ENCODE results near the gene NOTCH4.

Gene NOTCH4

DNA sequence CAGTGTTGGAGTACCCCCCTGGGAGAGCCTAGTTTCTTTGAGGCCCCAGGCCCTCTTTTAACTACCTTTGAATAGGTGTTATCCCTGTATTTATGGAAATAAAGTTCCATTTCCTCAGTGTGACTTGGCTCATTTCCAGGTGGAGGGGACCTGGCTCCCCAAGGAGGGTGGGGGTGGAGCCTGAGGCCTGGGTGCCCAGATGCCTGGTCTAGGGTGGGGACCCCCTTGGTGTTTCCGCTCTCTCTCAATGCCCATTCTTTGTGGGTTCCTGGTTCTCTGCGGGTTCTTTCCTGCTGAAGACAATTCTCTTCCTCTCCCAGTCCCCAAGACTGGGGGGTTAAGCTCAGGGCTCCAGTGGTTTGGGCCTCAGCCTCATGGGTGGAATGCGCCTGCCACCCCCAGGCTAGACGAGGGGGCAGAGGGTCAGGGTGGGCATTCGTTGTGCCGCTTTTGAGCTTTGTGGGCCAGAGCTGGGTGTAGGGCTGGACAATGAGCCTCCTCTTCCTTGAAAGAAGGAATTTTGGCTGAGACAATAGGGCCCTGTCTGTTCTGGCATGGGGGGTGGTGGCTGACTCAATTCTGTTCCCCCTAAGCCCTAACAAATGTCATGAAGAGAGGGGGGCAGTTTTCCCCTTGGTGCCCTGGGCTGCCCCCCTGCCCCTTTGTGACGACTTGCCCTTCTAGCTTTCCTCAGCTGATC, 60.2 kb downstream of the NOTCH4 start:
- Histone ChIP-seq H3K14ac (ENCODE audit: low read length) (no peak overlapping the region), H3K4me3 (ENCODE audit: low read length in 2 of 2) (no peak overlapping the region), H2AFZ (ENCODE audit: low read length) (no peak overlapping the region), H2BK5ac (ENCODE audit: low read length) (no peak overlapping the region), H3K36me3 (replicated peaks in 1 of 2; ENCODE audit: control insufficient read depth in 2 of 2, insufficient read depth in 2 of 2, low read length in 2 of 2) (peaks cover 15 to 66% of the 10 kb centered on the region in 2 donors), H2AK5ac (ENCODE audit: low read depth, low read length) (peak overlapping the region; percentile 51), H3K4ac (ENCODE audit: low read length) (no peak overlapping the region), H3K9me3 (replicated peaks in 1 of 2; ENCODE audit: control insufficient read depth in 2 of 2, insufficient read depth in 1 of 2, low read depth in 1 of 2, low read length in 2 of 2) (no peaks in the 10 kb centered on the region), H2BK12ac (ENCODE audit: low read length) (no peak overlapping the region), H3K79me1 (ENCODE audit: low read depth, low read length) (peaks cover 1% of the 10 kb centered on the region), H2BK15ac (ENCODE audit: low read length) (peak overlapping the region; percentile 59), H2BK120ac (ENCODE audit: low read depth, low read length) (no peak overlapping the region), H4K8ac (ENCODE audit: low read depth, low read length) (no peak overlapping the region), H4K91ac (ENCODE audit: low read depth, low read length, poor library complexity) (no peak overlapping the region), H3K27me3 (ENCODE audit: control insufficient read depth in 3 of 3, insufficient read depth in 3 of 3, low read depth in 1 of 3, low read length in 3 of 3) (no peaks in the 10 kb centered on the region), H3K27ac (replicated peaks; ENCODE audit: low read length) (peak overlapping the region; percentile 81), H3K18ac (ENCODE audit: low read length) (peak overlapping the region; percentile 78), H3K4me1 (ENCODE audit: control insufficient read depth in 2 of 2, insufficient read depth in 1 of 2, low read depth in 1 of 2, low read length in 2 of 2) (peaks cover 0 to 30% of the 10 kb centered on the region in 2 donors), H3K23ac (ENCODE audit: low read depth, low read length, poor library complexity) (no peak overlapping the region), H3K4me2 (ENCODE audit: insufficient read depth, low read length, poor library complexity, severe bottlenecking) (peak overlapping the region; percentile 43), H3K9ac (ENCODE audit: low read depth, low read length, poor library complexity) (no peak overlapping the region)
- DNase-seq (ENCODE audit: low spot score), result no peak
- no CpG with 5 or more reads among the region's 7 CpGs for WGBS, 2 donors (ENCODE audit: extremely low coverage in 2 of 2, insufficient read length in 2 of 2, insufficient replicate concordance in 1 of 2)

DNA sequence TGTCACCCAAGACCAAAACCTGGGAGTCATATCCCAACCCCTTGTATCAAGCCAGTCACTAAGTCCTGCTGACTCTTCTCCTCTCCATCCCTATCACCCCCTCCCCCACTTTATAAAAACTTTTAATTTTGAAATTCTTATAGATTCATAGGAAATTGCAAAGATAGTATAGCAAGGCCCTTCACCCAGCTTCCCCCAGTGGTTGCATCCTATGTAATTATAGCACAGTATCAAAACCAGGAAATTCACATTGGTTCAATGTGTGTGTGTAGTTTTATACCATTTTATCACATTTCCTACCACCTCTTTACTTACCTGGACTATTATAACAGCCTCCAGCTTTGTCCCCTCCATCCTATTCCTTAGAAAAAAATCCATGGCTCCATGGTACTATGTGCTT, 65.8 kb downstream of the NOTCH4 start:
- H3K79me1 ChIP-seq (ENCODE audit: low read depth, low read length), result peaks cover 19% of the 10 kb centered on the region
- no peak overlapping the region for H3K27ac ChIP-seq (replicated peaks; ENCODE audit: low read length)
- H2AFZ ChIP-seq (ENCODE audit: low read length), result no peak overlapping the region
- H3K9ac ChIP-seq (ENCODE audit: low read depth, low read length, poor library complexity), result no peak overlapping the region
- H2BK15ac ChIP-seq (ENCODE audit: low read length), result no peak overlapping the region
- no peak overlapping the region for H2BK12ac ChIP-seq (ENCODE audit: low read length)
- no peak for DNase-seq (ENCODE audit: low spot score)
- no peak overlapping the region for H3K14ac ChIP-seq (ENCODE audit: low read length)
- H3K23ac ChIP-seq (ENCODE audit: low read depth, low read length, poor library complexity), result no peak overlapping the region
- H3K4ac ChIP-seq (ENCODE audit: low read length), result no peak overlapping the region
- no peak overlapping the region for H3K18ac ChIP-seq (ENCODE audit: low read length)
- H2AK5ac ChIP-seq (ENCODE audit: low read depth, low read length), result no peak overlapping the region
- H3K9me3 ChIP-seq (replicated peaks in 1 of 2; ENCODE audit: control insufficient read depth in 2 of 2, insufficient read depth in 1 of 2, low read depth in 1 of 2, low read length in 2 of 2), result no peaks in the 10 kb centered on the region
- H3K27me3 ChIP-seq (ENCODE audit: control insufficient read depth in 3 of 3, insufficient read depth in 3 of 3, low read depth in 1 of 3, low read length in 3 of 3), result no peaks in the 10 kb centered on the region
- no peak overlapping the region for H3K4me2 ChIP-seq (ENCODE audit: insufficient read depth, low read length, poor library complexity, severe bottlenecking)
- no peak overlapping the region for H3K4me3 ChIP-seq (ENCODE audit: low read length in 2 of 2)
- H4K91ac ChIP-seq (ENCODE audit: low read depth, low read length, poor library complexity), result no peak overlapping the region
- no peak overlapping the region for H2BK120ac ChIP-seq (ENCODE audit: low read depth, low read length)
- no peak overlapping the region for H2BK5ac ChIP-seq (ENCODE audit: low read length)
- no peak overlapping the region for H4K8ac ChIP-seq (ENCODE audit: low read depth, low read length)
- H3K4me1 ChIP-seq (ENCODE audit: control insufficient read depth in 2 of 2, insufficient read depth in 1 of 2, low read depth in 1 of 2, low read length in 2 of 2), result peaks cover 7% of the 10 kb centered on the region in 2 donors
- H3K36me3 ChIP-seq (replicated peaks in 1 of 2; ENCODE audit: control insufficient read depth in 2 of 2, insufficient read depth in 2 of 2, low read length in 2 of 2), result peaks cover 27 to 55% of the 10 kb centered on the region in 2 donors

DNA sequence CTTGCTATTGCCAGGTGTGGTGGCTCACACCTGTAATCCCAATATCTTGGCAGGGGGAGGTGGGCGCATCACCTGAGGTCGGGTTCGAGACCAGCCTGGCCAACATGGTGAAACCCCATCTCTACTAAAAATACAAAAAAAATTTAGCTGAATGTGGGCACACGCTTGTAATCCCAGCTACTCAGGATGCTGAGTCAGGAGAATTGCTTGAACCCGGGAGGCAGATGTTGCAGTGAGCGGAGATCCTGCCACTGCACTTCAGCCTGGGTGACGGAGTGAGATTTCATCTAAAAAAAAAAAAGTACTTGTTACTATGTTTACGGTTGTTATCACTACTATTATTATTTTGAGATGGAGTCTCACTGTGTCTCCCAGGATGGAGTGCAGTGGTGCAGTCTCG, 67.0 kb downstream of the NOTCH4 start:
- no peak overlapping the region for H2BK120ac ChIP-seq (ENCODE audit: low read depth, low read length)
- peaks cover 19% of the 10 kb centered on the region for H3K79me1 ChIP-seq (ENCODE audit: low read depth, low read length)
- no peak overlapping the region for H2BK5ac ChIP-seq (ENCODE audit: low read length)
- no peak overlapping the region for H2AK5ac ChIP-seq (ENCODE audit: low read depth, low read length)
- H4K8ac ChIP-seq (ENCODE audit: low read depth, low read length), result no peak overlapping the region
- H4K91ac ChIP-seq (ENCODE audit: low read depth, low read length, poor library complexity), result no peak overlapping the region
- H3K4me3 ChIP-seq (ENCODE audit: low read length in 2 of 2), result no peak overlapping the region
- peaks cover 25 to 48% of the 10 kb centered on the region in 2 donors for H3K36me3 ChIP-seq (replicated peaks in 1 of 2; ENCODE audit: control insufficient read depth in 2 of 2, insufficient read depth in 2 of 2, low read length in 2 of 2)
- no peak overlapping the region for H3K18ac ChIP-seq (ENCODE audit: low read length)
- H2BK15ac ChIP-seq (ENCODE audit: low read length), result no peak overlapping the region
- H3K9me3 ChIP-seq (replicated peaks in 1 of 2; ENCODE audit: control insufficient read depth in 2 of 2, insufficient read depth in 1 of 2, low read depth in 1 of 2, low read length in 2 of 2), result no peaks in the 10 kb centered on the region
- no peak overlapping the region for H3K27ac ChIP-seq (replicated peaks; ENCODE audit: low read length)
- no peak overlapping the region for H3K4ac ChIP-seq (ENCODE audit: low read length)
- no peak for DNase-seq (ENCODE audit: low spot score)
- no peak overlapping the region for H3K9ac ChIP-seq (ENCODE audit: low read depth, low read length, poor library complexity)
- peaks cover 15 to 16% of the 10 kb centered on the region in 2 donors for H3K4me1 ChIP-seq (ENCODE audit: control insufficient read depth in 2 of 2, insufficient read depth in 1 of 2, low read depth in 1 of 2, low read length in 2 of 2)
- no peak overlapping the region for H2BK12ac ChIP-seq (ENCODE audit: low read length)
- no peak overlapping the region for H3K14ac ChIP-seq (ENCODE audit: low read length)
- no peak overlapping the region for H3K23ac ChIP-seq (ENCODE audit: low read depth, low read length, poor library complexity)
- H3K4me2 ChIP-seq (ENCODE audit: insufficient read depth, low read length, poor library complexity, severe bottlenecking), result no peak overlapping the region
- H2AFZ ChIP-seq (ENCODE audit: low read length), result no peak overlapping the region
- no CpG with 5 or more reads among the region's 9 CpGs for WGBS, 2 donors (ENCODE audit: extremely low coverage in 2 of 2, insufficient read length in 2 of 2, insufficient replicate concordance in 1 of 2)
- H3K27me3 ChIP-seq (ENCODE audit: control insufficient read depth in 3 of 3, insufficient read depth in 3 of 3, low read depth in 1 of 3, low read length in 3 of 3), result peaks cover 0 to 6% (median 0%) of the 10 kb centered on the region in 3 experiments

DNA sequence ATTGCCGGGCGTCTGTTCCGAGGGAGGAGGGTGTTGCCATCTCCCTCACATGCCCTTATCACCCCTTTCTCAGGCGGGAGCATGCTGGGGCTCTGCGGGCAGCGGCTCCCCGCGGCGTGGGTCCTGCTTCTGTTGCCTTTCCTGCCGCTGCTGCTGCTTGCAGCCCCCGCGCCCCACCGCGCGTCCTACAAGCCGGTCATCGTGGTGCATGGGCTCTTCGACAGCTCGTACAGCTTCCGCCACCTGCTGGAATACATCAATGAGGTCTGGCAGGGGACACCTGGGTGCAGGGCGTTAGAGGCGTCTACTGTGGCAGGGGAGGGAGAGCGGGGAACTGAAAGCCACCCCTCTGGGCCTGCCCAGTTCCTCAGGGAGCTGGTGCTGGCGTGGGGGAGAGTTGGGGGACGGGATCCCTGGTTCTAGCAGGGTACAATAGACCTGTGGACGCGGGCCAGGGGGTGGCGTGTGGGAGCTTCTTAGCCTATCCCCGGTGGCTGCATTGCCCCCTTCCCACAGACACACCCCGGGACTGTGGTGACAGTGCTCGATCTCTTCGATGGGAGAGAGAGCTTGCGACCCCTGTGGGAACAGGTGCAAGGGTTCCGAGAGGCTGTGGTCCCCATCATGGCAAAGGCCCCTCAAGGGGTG, 69.2 kb downstream of the NOTCH4 start:
- Histone ChIP-seq H3K9me3 (replicated peaks in 1 of 2; ENCODE audit: control insufficient read depth in 2 of 2, insufficient read depth in 1 of 2, low read depth in 1 of 2, low read length in 2 of 2) (no peaks in the 10 kb centered on the region), H4K91ac (ENCODE audit: low read depth, low read length, poor library complexity) (no peak overlapping the region), H3K9ac (ENCODE audit: low read depth, low read length, poor library complexity) (peak overlapping the region; percentile 95), H2BK12ac (ENCODE audit: low read length) (no peak overlapping the region), H3K27ac (replicated peaks; ENCODE audit: low read length) (peak overlapping the region; percentile 89), H3K4ac (ENCODE audit: low read length) (peak overlapping the region; percentile 26), H2BK120ac (ENCODE audit: low read depth, low read length) (peak overlapping the region; percentile 62), H4K8ac (ENCODE audit: low read depth, low read length) (no peak overlapping the region), H2BK15ac (ENCODE audit: low read length) (peak overlapping the region; percentile 55), H3K79me1 (ENCODE audit: low read depth, low read length) (peaks cover 19% of the 10 kb centered on the region), H3K23ac (ENCODE audit: low read depth, low read length, poor library complexity) (peak overlapping the region; percentile 87), H3K36me3 (replicated peaks in 1 of 2; ENCODE audit: control insufficient read depth in 2 of 2, insufficient read depth in 2 of 2, low read length in 2 of 2) (peaks cover 25 to 44% of the 10 kb centered on the region in 2 donors), H3K14ac (ENCODE audit: low read length) (peak overlapping the region; percentile 86), H3K4me3 (ENCODE audit: low read length in 2 of 2) (peak overlapping the region; percentile 60 to 97), H3K27me3 (ENCODE audit: control insufficient read depth in 3 of 3, insufficient read depth in 3 of 3, low read depth in 1 of 3, low read length in 3 of 3) (peaks cover 0 to 24% (median 0%) of the 10 kb centered on the region in 3 experiments), H3K4me1 (ENCODE audit: control insufficient read depth in 2 of 2, insufficient read depth in 1 of 2, low read depth in 1 of 2, low read length in 2 of 2) (peaks cover 15 to 26% of the 10 kb centered on the region in 2 donors), H2BK5ac (ENCODE audit: low read length) (peak overlapping the region; percentile 90), H3K4me2 (ENCODE audit: insufficient read depth, low read length, poor library complexity, severe bottlenecking) (peak overlapping the region; percentile 87), H2AK5ac (ENCODE audit: low read depth, low read length) (peak overlapping the region; percentile 88), H2AFZ (ENCODE audit: low read length) (peak overlapping the region; percentile 76), H3K18ac (ENCODE audit: low read length) (peak overlapping the region; percentile 94)
- no CpG with 5 or more reads among the region's 34 CpGs for WGBS, 2 donors (ENCODE audit: extremely low coverage in 2 of 2, insufficient read length in 2 of 2, insufficient replicate concordance in 1 of 2)
- no peak for DNase-seq (ENCODE audit: low spot score)

Measured in neuronal stem cell (in vitro differentiated cells).